AG04449 (cell line): Measurements from ENCODE around the gene CDHR2.
A peak's percentile ranks its signal among the peaks of the same experiment; 100 is the strongest.

Experiments used
- CTCF ChIA-PET: fragments of 350-600 bp; formaldehyde crosslinking; extraction: SDS; loops from one replicate; lab custom pipeline; 2021; ENCODE audit warnings: antibody characterized with exemption; lab: Yijun Ruan, JAX
- POLR2A ChIA-PET: fragments of 400-600, 350-600 bp; formaldehyde crosslinking; extraction: SDS; loops from one replicate; lab custom pipeline; 2020; ENCODE audit warnings: antibody characterized with exemption, inconsistent platforms; lab: Yijun Ruan, JAX
- DNase-seq: peaks from one replicate; pipeline ENCODE4 v3.0.0-alpha.2; 2010; ENCODE audit warnings: low read depth, low spot score
- H3K4me3 ChIP-seq: 2 replicates; pipeline ENCODE4 v1.5.1; 2011; ENCODE audit warnings: low read depth, mild to moderate bottlenecking, control low read depth, low read length
- CTCF ChIP-seq: IDR thresholded peaks from one replicate; pipeline ENCODE4 v1.5.1; 2011; ENCODE audit warnings: mild to moderate bottlenecking, moderate library complexity, low read length, control low read depth, inconsistent platforms; ENCODE audit not compliant: insufficient read depth; ENCODE audit errors: missing control alignments

Gene CDHR2

GRCh38 chr5:176603091-176603490 lies 53.9 kb downstream of the CDHR2 start:
- no peak for TF ChIP-seq CTCF
- H3K4me3 ChIP-seq, result no peak overlapping the region
- ChIA-PET CTCF (no interaction called here), POLR2A (no interaction called here)
- no peak for DNase-seq

- ChIA-PET POLR2A (interaction anchor here (0.9 kb wide), 1 partner anchor 41 kb away, joined by 3 read pairs; the partner anchor contains the start of gene TSPAN17), CTCF (interaction anchor here (0.7 to 2.6 kb wide), 7 partner anchors 10 to 190 kb away, joined by 3 to 8 read pairs (median 4); partner anchors contain the start of genes CLTB and FAF2)
- no peak overlapping the region for H3K4me3 ChIP-seq
- no peak for DNase-seq
- no peak for TF ChIP-seq CTCF
These were observed 56.9 kb downstream of the CDHR2 start for GRCh38 chr5:176606032-176606431.

GRCh38 chr5:176606875-176607274 lies 57.7 kb downstream of the CDHR2 start:
- TF ChIP-seq CTCF, result no peak
- ChIA-PET CTCF (interaction anchor here (1.5 to 2.6 kb wide), 4 partner anchors 11 to 191 kb away, joined by 3 to 8 read pairs (median 6); partner anchors contain the start of gene CLTB), POLR2A (no interaction called here)
- no peak for DNase-seq
- no peak overlapping the region for H3K4me3 ChIP-seq

- H3K4me3 ChIP-seq, result no peak overlapping the region
- no peak for DNase-seq
- TF ChIP-seq CTCF, result no peak
- ChIA-PET CTCF (interaction anchor here (0.7 to 2.3 kb wide), 4 partner anchors 35 to 160 kb away, joined by 3 to 8 read pairs (median 4); no protein-coding TSS in a partner anchor), POLR2A (no interaction called here)
These were observed 59.1 kb downstream of the CDHR2 start for GRCh38 chr5:176608142-176608705.

- POLR2A ChIA-PET, result no interaction called here
- CTCF ChIA-PET, result interaction anchor here (1.2 to 2.3 kb wide), 2 partner anchors 66 to 161 kb away, joined by 3 to 8 read pairs; no protein-coding TSS in a partner anchor
- DNase-seq, result no peak
- H3K4me3 ChIP-seq, result peak overlapping the region; percentile 64
- TF ChIP-seq CTCF, result no peak
These were observed 60.0 kb downstream of the CDHR2 start for GRCh38 chr5:176608937-176609723.
